HK-2 (cell line): Measurements from ENCODE around the gene ADSS1.

ENCODE experiments used
- DNase-seq: peaks from one replicate; pipeline ENCODE4 v3.0.0-alpha.2; 2018; ENCODE audit not compliant: unreplicated experiment

ADSS1 gene

DNA sequence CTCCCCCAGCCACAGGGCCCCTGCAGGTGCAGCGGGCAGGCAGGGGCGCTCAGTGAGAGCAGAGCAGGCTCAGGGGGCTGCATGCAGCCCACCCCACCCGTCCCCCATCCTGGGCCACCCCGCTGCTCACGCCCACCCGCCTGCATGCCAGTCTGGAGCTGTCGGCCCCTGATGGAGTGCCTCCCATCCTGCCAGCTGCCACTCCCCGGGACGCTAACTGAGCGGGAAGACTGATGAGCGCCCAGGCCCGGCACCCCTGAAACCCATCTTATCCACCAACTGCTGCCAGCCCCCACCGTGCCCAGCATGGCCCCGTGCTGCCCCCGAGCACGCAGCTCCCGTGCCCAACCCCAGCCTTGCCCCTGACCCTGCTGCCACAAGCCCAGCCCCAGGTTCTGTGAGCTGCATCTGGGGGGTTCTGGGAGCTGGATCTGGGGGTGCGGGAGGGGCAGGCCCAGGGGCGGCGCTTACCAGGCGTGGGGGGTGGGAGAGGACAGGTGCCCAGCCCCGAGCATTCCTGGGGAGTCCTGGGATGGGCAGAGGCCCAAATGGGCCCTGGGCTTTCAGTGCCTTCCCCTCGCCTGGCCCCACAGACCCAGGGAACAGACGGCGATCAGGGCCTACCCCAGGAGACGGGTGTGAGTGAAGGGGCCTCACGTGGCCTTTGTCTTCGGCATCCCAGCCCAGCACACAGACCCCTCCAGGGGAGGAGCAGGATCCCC, 58.2 kb downstream of the ADSS1 start:
- DNase-seq = no peak

DNA sequence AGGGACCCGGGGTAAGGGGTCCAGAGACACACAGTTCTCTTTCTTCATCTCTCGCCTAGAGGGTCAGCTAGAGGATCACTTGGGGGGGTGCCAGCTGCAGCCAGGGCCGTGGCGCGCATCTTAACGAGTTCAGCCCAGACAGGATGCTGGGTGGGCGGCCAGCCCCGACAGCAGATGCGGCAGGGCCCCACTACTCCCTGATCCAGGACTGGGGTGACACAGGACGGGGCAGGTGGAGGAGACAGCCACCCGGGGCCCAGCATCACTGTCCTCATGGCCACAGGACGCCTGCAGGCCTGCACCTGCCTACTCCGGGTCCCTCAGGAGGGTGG, 58.7 kb downstream of the ADSS1 start:
- no peak for DNase-seq

DNA sequence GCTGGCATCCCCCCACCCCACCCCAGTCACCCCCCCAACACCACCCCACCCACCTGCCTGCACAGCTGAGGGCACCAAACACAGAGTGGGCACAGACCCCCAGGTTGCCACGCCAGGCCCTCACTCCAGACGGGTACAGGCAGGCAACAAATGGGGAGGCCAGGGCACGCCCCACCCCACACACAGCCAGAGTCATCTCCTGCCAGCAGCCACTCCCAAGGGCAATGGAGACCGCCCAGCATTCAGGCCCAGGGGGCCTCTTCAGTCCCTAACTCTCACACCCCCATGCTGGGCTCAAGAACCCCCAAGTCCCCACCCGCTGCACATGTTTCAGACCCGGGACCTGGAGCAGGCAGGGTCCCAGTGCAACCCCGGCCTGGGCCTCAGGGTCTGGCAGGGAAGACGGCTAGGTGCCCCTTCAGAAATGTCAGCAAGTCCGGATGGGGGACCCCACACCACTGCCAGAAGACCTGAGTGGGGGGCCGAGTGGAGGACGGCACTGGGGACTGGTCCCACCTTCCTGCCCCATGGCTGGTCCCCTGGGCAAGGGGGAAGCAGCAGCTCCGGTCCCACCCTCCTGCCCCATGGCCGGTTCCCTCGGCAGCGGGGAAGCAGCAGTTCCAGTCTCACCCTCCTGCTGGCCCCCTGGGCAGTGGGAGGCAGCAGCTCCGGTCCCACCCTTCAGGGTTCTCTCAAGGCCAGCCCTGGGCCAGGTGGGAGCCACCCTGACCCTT, 59.6 kb downstream of the ADSS1 start:
- DNase-seq = no peak

DNA sequence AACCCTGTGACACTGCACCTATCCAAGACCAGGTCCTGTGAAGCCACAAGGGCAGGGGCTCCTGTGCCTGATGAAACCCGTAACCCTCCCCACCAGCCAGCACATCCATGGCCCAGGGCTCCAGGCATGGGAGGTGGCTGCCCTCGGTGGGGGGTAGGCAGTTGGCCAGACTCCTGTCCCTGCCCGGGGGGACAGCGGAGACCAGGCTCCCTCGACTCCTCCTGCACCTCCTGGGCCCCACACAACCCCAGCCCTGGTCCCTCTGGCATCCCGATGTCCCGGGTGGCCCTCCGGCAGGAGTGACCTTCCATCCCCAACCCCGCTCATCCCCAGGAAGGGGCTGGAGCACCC, 60.2 kb downstream of the ADSS1 start:
- no peak for DNase-seq

DNA sequence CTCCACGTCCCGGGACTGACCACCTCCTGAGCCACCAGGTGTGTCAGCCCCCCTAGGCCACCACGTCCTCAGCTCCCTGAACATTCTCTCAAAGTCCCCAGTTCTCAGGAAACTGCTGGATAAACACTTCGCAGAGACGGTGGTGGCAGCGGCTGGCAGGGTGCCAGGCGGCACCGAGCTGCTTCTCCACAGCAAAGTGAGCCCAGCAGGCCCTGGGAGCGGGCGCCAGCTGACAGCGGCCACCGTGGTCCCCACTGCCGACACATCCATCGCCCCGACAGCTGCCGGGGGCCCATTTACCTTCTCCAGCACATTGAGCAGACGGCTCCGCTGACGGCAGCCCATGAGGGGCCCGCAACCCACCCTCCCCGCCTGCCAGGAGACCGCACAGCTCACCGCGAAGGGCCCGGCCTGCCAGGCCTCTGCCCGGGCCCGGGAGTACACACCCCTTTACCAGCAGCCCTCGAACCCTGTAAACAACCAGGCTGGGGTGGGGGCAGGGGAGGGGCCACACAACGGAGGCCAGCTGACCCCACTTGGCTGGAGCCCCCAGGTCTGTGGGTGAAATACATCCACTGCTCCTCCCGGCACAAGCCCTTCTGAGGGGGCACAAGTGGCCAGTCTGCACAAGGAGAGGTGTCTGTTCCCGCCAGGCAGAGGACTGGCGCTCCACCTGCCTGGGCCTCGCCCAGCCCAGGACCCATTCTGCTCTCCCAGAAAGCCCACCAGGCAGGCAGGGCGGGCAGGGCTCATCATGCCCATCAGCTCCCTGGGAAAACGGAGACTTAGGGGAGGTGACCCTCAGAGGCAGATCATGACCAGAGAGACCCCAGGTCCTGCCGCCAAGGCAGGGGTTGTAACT, 61.0 kb downstream of the ADSS1 start:
- no peak for DNase-seq

DNA sequence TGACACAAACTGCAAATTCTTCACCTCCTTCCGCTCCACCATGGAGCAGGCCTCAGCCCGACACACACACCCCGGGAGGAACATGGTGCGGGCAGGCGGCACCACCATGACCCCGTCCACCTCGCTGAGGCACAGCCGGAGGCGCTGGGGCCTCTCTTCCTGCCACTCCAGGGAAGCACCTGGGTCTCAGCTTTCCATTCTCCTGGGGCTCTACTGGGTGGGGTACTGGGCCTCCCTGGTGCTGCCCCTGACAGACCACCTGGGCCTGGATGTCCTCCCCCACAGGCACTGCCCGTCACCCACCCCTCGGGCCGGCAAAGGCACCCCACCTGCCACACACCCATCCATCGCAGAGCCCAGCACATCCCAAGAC, 61.7 kb downstream of the ADSS1 start:
- no peak for DNase-seq

DNA sequence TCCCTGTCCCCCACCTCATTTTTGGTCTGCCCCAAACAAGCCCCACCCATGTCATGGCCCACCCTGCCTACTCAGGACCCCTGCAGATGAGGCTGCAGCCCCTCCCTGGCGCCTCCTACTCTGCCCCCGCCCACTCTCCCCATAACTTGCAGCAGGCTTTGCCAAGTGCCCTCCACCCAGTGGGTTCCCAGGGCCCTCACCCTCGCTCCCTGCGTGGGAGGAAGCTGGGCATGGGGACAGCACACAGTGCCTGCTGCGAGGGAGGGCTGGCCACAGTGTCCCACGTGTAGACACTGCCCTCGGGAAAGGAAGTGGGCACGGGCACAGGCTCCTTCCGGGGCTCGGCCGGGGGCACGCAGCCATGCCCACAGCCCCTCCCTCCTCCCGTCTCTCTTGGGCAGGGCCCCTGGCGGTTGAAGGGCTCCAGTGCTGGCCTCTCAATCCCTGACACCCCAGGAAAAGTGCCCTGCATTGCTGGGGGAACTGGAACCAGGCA, 62.1 kb downstream of the ADSS1 start:
- no peak for DNase-seq

DNA sequence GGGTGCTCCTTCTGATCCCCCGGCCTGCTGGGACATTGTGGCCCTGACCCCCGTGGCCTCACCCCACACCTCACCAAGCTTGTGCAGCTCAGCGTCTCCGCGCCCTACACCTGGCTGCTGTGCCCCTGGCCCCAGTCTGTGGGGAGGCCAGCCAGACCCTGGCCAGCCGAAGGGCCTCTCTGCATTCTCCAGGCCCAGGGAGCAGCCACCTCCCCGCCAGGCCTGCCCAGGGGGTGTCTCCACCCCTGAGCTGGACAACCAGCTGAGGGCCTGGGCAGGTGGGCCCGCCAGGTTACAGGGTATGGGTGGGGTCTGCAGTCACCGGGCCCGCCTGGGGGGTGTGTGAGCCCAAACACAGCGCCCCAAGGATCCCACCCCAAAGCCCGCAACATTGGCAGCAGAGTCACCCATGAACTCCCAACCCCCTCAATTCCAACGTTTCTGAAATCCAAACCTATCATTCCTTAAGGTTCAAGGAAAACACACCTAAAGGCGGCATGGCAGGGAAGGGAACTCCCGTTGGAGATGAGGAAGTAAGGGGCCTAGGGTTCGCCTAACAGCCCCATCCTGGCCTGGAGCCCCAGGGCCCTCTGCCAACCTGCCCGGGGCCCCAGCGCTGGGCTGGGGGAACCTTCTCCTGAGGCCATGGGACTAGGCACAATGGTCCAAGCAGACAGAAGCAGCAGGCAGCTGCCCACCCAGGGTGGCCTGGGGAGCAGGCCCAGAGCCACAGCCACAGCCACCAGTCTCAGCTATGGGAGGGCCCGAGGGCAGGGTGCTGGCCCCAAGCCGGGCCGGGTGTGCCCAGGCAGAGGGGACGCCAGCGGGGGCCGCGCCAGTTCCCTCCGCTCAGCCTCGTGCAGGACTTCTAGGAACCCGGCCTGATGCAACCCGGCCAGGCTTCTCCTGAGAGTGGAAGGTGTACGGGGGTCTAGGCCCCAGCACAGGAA, 63.0 kb downstream of the ADSS1 start:
- no peak for DNase-seq

DNA sequence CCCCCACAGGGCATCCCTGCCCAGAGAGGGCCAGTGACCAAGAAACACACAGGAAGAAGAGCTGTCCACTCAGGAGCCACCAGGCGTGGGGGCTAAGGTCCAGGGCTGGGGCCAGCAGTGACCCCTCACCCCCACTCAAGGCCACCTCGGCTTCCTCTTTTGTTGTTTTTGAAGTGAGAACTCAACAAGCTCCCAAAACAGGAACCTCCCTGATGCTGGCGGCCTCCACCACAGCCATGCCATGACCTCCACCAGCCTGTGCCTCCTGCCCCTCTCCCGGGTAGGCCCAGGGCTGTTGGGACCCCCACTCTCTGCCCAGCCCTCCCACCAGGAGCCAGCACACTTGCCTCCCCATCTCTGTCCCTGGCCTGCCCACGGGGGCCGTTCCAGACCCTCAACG, 63.7 kb downstream of the ADSS1 start:
- no peak for DNase-seq

DNA sequence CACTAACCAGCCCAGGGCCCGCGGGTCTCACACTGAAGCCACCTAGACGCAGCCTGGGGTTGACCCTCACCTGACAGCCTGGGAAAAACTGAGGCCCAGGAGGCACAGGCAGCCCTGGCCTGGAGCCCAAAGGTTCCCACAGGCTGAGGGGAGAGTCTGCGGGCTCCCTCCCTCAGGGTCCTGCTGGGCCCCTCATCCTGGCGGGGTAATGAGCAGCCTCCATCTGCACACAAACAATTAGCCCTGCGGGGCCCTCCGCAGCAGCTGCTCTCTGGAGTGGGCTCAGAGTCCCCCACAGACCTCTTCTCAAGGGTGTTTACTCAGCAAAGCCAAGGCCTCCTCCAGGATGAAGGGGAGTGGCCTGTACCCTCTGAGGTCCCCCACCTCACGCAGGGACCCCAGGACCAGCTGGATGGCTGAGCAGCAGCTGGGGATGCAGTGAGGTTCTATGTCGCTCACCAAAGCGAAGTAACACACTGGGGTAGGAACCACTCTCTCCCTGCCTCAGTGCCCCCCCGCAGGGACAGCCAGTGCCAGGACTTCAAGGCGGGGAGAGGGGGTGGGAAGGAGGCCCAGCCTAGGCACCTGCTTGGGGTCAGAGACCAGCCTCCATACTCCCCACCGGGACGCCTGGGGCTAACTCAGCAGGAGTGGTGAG, 64.3 kb downstream of the ADSS1 start:
- DNase-seq = no peak

DNA sequence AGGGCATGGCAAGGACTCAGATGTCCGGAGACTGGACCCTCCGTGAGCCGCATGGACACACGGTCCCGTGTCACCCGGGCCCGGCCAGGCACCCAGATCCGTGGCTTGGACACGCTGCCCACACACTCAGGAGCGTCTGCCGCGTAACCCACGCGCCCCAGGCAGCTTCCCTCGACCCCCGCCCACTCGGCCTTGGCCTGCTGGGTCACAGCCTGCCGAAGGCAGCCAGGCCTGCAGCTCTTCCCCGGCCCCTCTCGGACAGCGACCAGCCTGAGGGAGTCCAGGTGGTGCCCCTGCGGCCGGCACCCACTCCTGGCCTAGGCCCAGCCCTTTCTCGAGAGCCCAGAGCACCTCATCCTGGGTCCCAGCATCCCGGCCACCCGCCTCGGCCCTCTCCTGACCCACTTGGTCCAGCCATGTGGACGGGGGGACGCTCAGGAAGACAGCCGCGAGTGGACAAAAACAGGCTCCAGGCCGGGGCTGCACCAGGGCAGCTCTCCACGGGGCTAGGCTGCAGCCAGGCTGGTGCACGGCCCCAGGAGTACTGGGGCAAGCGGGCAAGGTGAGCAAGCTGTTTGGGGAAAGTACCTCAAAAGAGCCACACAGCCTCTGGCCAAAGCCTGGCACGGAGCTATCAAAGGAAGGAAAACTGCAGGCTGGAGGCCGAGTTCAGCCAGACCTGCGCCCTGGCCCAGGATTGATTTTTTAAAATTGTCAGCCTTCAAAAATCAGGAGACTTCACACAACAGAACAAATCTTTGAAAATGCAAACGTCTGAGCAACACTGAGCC, 65.0 kb downstream of the ADSS1 start:
- no peak for DNase-seq

DNA sequence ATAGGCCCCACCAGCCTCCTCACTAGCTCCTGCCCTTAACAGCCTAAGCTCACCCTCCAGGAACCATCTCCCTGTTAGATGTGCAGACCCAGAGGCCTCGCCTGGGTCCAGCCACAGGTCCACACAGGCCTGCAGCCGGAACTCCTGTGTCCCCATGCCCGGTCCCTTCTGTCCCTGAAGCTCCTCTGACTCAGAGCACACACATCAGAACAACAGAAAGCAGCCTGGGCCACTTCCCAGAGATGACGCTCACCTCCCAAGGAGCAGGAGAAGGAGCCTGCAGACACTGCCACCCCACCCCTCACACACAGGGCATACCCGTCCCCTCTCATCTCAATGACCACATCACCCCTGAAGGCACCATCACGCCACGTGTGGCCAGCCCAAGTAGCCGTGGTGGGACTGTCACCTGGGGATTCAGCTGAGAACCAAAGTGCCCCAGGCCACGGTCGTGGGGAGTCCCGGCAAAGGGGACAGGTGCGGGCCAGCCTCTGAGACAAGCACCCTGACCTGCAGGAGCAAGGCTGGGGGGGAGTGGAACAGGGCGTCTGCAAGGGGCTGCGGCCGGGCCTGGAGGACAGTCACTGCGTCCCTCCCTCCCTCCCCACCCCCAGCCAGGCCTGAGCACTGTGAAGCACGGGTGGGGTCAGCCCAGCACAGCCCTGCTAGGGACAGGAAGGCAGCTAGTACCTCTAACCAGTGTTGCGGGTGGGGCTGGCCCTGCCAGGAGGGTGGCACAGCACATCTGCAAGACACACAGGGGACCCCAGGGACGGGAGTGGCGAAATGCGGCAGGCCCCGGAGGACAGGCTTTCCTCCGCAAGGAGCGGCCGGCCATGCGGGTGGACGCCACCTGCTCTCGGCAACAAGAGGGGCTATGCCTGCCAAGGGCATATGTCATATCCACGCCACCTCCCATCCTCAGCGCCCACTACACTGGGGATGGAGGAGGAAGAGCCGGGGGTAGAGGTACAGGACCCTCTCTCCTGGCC, 66.0 kb downstream of the ADSS1 start:
- DNase-seq = no peak

DNA sequence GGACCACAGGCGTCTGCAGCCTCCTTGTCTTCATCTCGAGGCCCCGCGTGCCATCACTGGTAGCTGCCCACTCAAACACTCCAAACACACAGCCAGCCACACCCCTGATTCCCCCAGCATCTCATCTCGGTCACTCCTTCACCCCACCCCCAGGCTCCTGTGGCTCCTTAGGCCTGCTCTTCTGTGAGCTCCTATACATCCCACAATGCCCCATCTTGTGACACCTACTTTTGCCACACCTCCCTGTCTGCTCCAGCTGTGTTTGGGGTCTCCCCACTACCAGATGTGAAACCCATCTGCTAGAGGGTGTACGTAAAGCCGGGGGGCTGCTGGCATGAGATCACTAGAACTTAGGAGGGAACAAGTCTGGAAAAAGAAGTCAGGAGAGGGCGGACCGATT, 67.4 kb downstream of the ADSS1 start:
- no peak for DNase-seq

DNA sequence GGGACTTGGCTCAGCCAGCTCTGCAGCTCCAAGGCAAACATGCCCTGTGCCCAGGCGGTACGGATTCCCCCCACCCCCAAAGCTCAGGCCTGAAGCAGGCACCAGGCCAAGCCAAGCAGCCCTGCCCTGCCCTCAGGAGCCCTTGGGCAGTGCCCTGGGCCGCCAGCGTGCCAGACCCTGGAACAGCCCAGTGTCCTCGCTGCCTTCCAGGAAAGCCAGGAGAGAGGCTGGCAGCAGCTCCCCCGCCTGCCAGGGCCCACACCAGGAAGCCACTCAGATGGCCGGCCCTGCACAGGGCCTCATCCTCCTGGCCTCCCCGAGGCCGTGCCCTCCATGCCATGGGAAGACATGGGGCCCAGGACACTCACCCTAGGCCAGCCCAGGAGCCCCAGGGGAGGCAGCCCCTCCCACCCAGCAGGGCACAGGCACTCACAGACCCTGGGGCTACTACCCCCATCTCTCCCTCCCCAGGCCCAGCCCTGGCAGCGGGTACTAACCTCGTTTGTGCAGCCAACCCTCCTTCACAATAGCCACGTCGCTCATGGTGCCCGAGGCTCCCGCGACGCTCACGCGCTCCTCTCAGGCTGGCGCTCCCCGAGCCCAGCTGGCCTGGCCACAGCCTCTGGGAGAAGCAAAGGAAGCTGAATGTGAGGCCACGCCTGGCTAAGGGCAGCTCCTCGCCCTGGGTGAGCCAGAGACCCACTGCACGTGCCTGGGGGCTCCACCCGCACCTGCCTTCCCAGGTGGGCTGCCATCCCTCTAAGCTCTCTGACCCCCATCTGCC, 68.3 kb downstream of the ADSS1 start:
- DNase-seq = no peak

DNA sequence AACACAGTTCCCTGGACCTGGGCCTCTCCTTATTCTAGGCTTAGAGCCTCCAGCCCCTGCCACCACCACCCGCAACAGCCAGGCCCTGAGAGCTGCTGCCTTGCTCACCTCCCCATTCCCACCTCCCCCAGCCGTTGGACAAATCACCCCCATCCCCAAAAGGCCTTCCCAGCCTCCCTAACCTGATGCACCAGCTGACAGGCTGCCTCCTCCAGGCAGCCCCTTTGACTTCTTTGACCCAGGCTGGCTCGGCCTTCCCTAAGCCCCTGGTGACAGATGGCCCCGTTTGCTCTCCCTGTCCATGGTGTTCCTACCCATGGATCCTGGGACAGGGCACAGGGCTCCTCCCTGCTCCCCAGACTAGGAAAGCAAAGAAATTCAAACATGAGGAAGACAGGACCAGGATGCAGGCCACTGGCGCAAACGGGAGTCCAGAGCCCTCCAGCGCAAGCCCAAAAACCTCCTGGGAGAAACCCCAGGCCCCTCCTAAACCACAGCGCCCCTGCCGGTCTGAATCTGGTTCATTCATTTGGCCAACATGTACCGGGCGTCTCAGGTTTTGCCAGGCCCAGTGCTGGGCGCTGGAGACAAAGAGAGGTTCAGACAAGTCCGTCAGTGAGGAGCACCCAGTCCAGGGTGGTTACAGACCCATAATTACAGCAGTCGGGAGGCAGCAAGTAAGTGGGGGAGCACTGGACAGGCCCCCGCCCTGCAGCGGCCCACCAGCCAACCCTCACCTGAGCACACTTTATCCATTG, 69.1 kb downstream of the ADSS1 start:
- no peak for DNase-seq

DNA sequence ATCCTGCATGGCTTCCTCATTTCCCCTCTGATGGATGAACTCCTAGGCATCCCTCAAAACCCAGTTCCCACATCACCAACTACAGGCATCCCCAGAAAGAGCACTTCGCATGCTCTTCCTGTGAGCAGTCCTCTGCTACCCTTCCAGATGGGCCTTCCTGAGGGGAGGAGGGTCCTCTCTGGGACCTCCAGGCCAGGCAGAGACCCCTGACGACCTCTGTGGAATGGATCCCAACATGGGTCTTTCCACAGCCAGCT, 69.6 kb downstream of the ADSS1 start:
- DNase-seq = no peak

DNA sequence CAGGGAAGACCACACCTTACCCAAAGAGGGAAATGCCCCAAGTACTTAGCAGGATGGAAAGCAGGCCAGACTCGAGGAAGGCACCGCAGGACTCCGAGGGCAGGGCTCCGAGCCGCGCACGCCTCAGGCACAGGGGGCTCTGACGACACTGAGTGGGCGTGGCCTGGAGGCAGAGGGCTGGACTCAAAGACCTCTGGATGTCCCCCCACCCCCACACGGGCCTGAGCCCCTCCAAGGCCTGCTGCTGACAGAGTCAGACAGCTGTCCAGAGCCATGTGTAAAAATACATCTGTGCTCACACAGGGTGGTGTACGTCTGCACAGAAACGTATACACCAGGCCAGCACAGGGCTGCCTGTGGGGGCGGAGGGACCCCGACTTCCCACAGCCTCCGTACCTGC, 70.1 kb downstream of the ADSS1 start:
- DNase-seq = no peak

DNA sequence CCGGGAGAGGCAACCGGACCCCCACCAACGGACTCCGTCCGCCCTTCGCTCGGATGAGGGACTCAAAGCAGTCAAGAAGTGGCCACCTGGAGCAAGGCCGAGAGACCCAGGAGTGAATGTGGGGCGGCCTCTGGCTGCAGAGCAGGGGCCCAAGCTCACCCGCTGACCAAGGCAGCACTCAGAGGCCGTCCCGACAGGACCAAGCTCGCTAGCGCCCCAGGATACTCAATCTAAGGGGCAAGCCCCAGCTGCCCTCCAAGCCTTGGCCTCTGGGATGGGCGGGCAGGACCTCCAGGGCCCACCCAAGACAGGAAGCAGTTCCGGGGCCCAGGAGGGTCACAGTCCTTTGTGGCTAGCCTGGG, 70.6 kb downstream of the ADSS1 start:
- DNase-seq = peak; percentile 49
